K562 (cell line): ENCODE measurements around the gene ZEB2. TPM values are rescaled to one million over a fixed set of nuclear protein-coding genes. Genes with fewer than 3 reads are reported as not detected.

ENCODE experiments used
- BACH1 ChIP-seq: fragments of 200-800 bp; sonication (Bioruptor generic); IDR thresholded peaks from 2 replicates; pipeline ENCODE4 v1.6.1; 2016; ENCODE audit warnings: missing genetic modification characterization, missing compliant biosample characterization
- CBX3 ChIP-seq, 2 experiments: IDR thresholded peaks; 1 replicate in 1 of 2; 2 replicates in 1 of 2; pipeline ENCODE4 v1.6.1; 2012; ENCODE audit warnings: inconsistent platforms in 2 of 2, low read length in 2 of 2, borderline replicate concordance in 1 of 2, control low read depth in 1 of 2
- ELK3 ChIP-seq: fragments of 450-650 bp; formaldehyde crosslinking; IDR thresholded peaks from 2 replicates; pipeline ENCODE4 v1.4.0; 2020; ENCODE audit warnings: mild to moderate bottlenecking
- JUNB ChIP-seq: fragments of 450-650 bp; formaldehyde crosslinking; conservative IDR thresholded peaks from 2 replicates; pipeline ENCODE4 v1.4.0; 2020; ENCODE audit warnings: mild to moderate bottlenecking
- MTA1 ChIP-seq: fragments of 450-650 bp; IDR thresholded peaks from 2 replicates; pipeline ENCODE4 v1.6.1; 2017; ENCODE audit warnings: borderline replicate concordance
- NELFE ChIP-seq: IDR thresholded peaks from 2 replicates; pipeline ENCODE4 v1.6.1; 2011; ENCODE audit warnings: mild to moderate bottlenecking; ENCODE audit not compliant: insufficient read depth, insufficient read length
- NFE2 ChIP-seq: IDR thresholded peaks from 2 replicates; pipeline ENCODE4 v1.6.1; 2014; ENCODE audit warnings: antibody characterized with exemption, low read depth
- PTRF ChIP-seq: fragments of 450-650 bp; IDR thresholded peaks from 2 replicates; pipeline ENCODE4 v1.6.1; 2016; ENCODE audit warnings: mild to moderate bottlenecking, missing genetic modification characterization, missing compliant biosample characterization
- RNF2 ChIP-seq: sonication (generic); IDR thresholded peaks from 2 replicates; pipeline ENCODE4 v1.6.1; 2016
- SIN3B ChIP-seq: fragments of 450-650 bp; IDR thresholded peaks from 2 replicates; pipeline ENCODE4 v1.6.1; 2017; ENCODE audit warnings: low read depth, mild to moderate bottlenecking, moderate library complexity
- YY1 ChIP-seq, 3 experiments: IDR thresholded peaks; 2 replicates each; pipeline ENCODE4 v1.6.1; 2011; ENCODE audit warnings: low read length in 2 of 3, mild to moderate bottlenecking in 2 of 3, moderate library complexity in 2 of 3, borderline replicate concordance in 1 of 3, control low read depth in 1 of 3, low read depth in 1 of 3; ENCODE audit not compliant: insufficient read depth in 3 of 3, insufficient replicate concordance in 2 of 3, control insufficient read depth in 1 of 3, insufficient read length in 1 of 3; ENCODE audit errors: extremely low read depth in 1 of 3
- ZHX1 ChIP-seq: fragments of 150-350 bp; conservative IDR thresholded peaks from 2 replicates; pipeline ENCODE4 v1.6.1; 2014; ENCODE audit warnings: low read length
- ZNF76 ChIP-seq: fragments of 250-450 bp; sonication (Bioruptor Pico); IDR thresholded peaks from 2 replicates; pipeline ENCODE4 v1.4.0; 2020; ENCODE audit warnings: mild to moderate bottlenecking, moderate library complexity, borderline replicate concordance
- ZNF766 ChIP-seq: fragments of 200-800 bp; sonication (Bioruptor generic); conservative IDR thresholded peaks from 2 replicates; pipeline ENCODE4 v1.6.1; 2016; ENCODE audit warnings: missing genetic modification characterization, missing compliant biosample characterization
- polyA plus RNA-seq, 8 experiments: library from polyadenylated mRNA; depleted of rRNA in 4 of 8; stranded (reverse) in 5 of 8; unstranded in 3 of 8; fragments of >200 nt; fragmentation: Nextera tagmentation in 2 of 8; fragmentation: Illumina TruSeq in 1 of 8; extraction: Ambion mirVana in 2 of 8; extraction: Trizol in 1 of 8; gene quantifications; 2 replicates each; pipeline versions ENCODE4 v1.2.1 to v1.2.3, GENCODE V29; 2011 to 2014; ENCODE audit warnings: inconsistent platforms in 1 of 8, missing spikeins in 1 of 8
- total RNA-seq, 7 experiments: library from RNA; depleted of rRNA in 6 of 7; stranded (reverse); fragments of >200 nt in 6 of 7; fragmentation: Illumina TruSeq in 2 of 7; extraction: Trizol in 2 of 7; gene quantifications; 2 replicates each; pipeline versions ENCODE4 v1.2.1 to v1.2.3, GENCODE V29; 2011 to 2021; ENCODE audit warnings: low replicate concordance in 1 of 7
- TF ChIP-seq, protein P1 (sequence below): IDR thresholded peaks from 3 replicates; pipeline ENCODE4 v1.6.1; 2011; ENCODE audit warnings: borderline replicate concordance, mild to moderate bottlenecking; ENCODE audit not compliant: insufficient read length, insufficient read depth
- TF ChIP-seq, protein P2 (sequence below): IDR thresholded peaks from 2 replicates; pipeline ENCODE4 v1.6.1; 2011; ENCODE audit warnings: borderline replicate concordance, low read depth, mild to moderate bottlenecking, moderate library complexity, low read length; ENCODE audit not compliant: insufficient read depth, poor library complexity, severe bottlenecking
- TF ChIP-seq, protein P3 (sequence below): fragments of 200-400 bp; formaldehyde crosslinking; IDR thresholded peaks from 2 replicates; pipeline ENCODE4 v1.6.1; 2017; ENCODE audit warnings: mild to moderate bottlenecking, low read depth, low read length, moderate library complexity

Gene ZEB2
- total and polyA plus RNA-seq, 9 of the 15 experiments (the other 6 are each of a cell fraction or from before 2014, with no cell fraction given), result 15.1 to 113 (median 72.3) TPM

GRCh38 chr2:144508172-144508851, 11.6 kb downstream of the ZEB2 start (continued):
- TF ChIP-seq, protein P1, sequence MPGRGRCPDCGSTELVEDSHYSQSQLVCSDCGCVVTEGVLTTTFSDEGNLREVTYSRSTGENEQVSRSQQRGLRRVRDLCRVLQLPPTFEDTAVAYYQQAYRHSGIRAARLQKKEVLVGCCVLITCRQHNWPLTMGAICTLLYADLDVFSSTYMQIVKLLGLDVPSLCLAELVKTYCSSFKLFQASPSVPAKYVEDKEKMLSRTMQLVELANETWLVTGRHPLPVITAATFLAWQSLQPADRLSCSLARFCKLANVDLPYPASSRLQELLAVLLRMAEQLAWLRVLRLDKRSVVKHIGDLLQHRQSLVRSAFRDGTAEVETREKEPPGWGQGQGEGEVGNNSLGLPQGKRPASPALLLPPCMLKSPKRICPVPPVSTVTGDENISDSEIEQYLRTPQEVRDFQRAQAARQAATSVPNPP, result no peak
- TF ChIP-seq RNF2, result 0 out of 2 replicates have a peak, but pooled peaks have one; percentile 34
- TF ChIP-seq BACH1 (tag), result no peak
- TF ChIP-seq SIN3B, result no peak
- no peak for TF ChIP-seq ELK3 (CRISPR knock-in tag)
- no peak for TF ChIP-seq JUNB (CRISPR knock-in tag)
- no peak for TF ChIP-seq NELFE
- no peak for TF ChIP-seq YY1 (IDR thresholded peaks at IDR 0.05; ENCODE audit: borderline replicate concordance in 1 of 3, control insufficient read depth in 1 of 3, extremely low read depth in 1 of 3, insufficient read depth in 3 of 3, insufficient read length in 1 of 3, insufficient replicate concordance in 2 of 3, low read depth in 1 of 3, low read length in 2 of 3)
- TF ChIP-seq MTA1, result no peak
- TF ChIP-seq, protein P2, sequence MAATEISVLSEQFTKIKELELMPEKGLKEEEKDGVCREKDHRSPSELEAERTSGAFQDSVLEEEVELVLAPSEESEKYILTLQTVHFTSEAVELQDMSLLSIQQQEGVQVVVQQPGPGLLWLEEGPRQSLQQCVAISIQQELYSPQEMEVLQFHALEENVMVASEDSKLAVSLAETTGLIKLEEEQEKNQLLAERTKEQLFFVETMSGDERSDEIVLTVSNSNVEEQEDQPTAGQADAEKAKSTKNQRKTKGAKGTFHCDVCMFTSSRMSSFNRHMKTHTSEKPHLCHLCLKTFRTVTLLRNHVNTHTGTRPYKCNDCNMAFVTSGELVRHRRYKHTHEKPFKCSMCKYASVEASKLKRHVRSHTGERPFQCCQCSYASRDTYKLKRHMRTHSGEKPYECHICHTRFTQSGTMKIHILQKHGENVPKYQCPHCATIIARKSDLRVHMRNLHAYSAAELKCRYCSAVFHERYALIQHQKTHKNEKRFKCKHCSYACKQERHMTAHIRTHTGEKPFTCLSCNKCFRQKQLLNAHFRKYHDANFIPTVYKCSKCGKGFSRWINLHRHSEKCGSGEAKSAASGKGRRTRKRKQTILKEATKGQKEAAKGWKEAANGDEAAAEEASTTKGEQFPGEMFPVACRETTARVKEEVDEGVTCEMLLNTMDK, result no peak
- no peak for TF ChIP-seq ZNF76 (CRISPR knock-in tag)
- no peak for TF ChIP-seq ZHX1
- TF ChIP-seq, protein P3, sequence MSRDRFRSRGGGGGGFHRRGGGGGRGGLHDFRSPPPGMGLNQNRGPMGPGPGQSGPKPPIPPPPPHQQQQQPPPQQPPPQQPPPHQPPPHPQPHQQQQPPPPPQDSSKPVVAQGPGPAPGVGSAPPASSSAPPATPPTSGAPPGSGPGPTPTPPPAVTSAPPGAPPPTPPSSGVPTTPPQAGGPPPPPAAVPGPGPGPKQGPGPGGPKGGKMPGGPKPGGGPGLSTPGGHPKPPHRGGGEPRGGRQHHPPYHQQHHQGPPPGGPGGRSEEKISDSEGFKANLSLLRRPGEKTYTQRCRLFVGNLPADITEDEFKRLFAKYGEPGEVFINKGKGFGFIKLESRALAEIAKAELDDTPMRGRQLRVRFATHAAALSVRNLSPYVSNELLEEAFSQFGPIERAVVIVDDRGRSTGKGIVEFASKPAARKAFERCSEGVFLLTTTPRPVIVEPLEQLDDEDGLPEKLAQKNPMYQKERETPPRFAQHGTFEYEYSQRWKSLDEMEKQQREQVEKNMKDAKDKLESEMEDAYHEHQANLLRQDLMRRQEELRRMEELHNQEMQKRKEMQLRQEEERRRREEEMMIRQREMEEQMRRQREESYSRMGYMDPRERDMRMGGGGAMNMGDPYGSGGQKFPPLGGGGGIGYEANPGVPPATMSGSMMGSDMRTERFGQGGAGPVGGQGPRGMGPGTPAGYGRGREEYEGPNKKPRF, result no peak
- no peak for TF ChIP-seq PTRF (tag)
- no peak; a peak in 1 of 3 replicates for TF ChIP-seq CBX3 (IDR thresholded peaks at IDR 0.05; ENCODE audit: borderline replicate concordance in 1 of 2, low read length in 2 of 2)
- peak; percentile 86 for TF ChIP-seq NFE2
- no peak for TF ChIP-seq ZNF766 (CRISPR knock-in tag)
